GM21717 (cell line): Measurements from ENCODE around the gene NMRK1.

ENCODE experiments used
- ATAC-seq: cut with Tn5 transposase; IDR thresholded peaks from one replicate; pipeline ENCODE4 v1.9.1; 2021; ENCODE audit warnings: mild to moderate bottlenecking, moderate library complexity; ENCODE audit not compliant: unreplicated experiment

The NMRK1 gene

DNA sequence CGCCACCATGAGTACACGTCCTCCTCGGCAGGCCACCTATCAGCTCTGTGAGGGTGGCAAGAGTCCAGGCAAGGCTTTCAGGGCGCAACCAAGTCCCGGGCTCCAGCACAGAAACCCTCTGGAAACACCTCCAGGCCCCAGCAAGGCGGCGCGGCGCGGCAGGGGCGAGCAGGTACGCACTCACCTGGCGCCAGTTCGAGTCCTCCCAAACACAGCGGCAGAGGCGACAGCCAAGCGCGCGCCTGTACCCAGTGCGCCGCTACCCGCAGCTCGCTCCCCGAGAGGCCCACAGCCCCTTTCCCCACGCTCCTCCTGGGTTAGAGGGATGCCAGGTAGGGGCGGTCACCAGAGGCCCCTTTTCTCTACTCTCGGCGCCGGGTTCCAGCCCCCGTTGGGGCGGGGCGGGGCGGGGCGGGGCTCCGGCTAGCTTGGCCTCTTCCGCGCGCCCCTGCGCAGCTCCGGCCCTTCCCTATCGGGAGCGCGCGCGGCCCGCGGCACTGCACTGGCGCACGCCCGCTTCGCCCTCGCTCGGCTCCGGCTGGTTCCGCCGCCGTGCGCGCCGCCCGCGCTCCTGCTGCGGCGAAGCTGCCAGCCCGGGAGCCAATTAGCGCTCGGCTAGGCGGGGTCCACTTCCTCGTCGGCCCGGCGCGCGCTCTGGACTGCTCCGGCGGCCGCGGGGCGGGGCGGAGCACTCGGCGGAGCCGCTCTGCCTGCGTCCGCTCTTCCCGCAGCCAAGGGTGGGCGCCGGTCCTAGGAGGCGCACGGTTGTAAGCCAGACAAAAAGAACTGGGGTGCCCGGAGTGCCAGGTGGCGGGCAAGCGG, at the start of gene NMRK1, which contains the start of gene OSTF1:
TSS of gene NMRK1 (minus strand) at position 332 of the 822 bp plus-strand sequence. CDS start 5,040 bp downstream, outside the sequence.
TSS of gene OSTF1 (plus strand) at position 691 of the 822 bp plus-strand sequence. CDS start 179 bp downstream, outside the sequence.
- peak; percentile 86 for ATAC-seq

DNA sequence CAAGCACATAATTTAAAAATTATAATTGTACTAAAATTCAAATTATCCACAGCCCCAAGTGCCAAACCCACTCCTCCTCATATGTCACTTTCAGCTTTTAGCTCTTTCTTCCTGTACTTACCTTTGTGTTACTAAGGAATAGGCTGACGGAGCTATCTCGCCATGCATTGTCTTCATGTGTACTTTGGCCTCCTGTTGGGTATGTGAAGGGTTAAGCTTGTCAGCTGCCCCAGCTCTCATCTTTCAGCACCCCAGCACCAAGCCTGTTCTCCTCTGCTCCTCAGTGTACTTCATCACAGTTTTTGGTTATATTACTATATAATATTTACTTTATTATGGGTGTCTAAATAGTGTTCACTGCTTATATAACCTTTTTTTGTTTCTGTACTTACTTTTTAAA, 46.5 kb upstream of the NMRK1 start:
- ATAC-seq: no peak

DNA sequence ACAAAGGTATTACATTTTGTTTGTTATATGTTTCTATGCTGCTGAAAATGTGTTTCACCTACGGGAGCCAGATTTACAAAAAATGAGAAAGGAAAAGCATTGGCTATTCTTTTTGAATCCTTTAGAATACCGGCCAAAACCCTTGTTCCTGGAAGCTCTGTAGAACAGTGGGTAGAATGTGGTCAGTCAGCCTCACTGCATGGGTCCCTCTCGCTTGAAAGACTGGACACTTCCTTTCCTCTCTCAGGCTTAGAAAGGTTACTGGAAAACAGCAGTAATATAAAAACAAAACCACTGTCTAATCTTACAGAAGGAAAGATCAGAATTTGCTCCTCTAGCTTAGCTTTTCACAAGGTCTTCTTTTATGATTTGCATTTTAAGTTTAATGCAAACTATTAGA, 45.4 kb upstream of the NMRK1 start:
- no peak for ATAC-seq

DNA sequence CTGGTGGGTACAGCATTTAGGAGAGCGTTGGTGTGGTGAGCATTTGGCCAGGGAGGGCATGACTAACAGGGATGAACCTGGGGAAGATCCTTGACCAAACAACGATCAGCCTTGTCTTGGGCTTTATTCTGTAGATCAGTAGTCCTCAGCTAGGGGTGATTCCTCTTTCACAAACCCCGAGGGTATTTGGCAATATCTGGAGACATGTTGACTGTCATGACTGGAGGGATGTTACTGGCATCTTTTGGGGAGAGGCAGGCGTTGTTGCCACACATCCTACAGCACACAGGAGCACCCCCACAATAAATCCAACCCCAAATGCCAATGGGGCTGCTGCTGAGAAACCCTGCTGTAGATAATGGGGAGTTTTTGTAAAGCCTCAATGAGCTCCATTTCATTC, 44.3 kb upstream of the NMRK1 start:
- no peak for ATAC-seq

DNA sequence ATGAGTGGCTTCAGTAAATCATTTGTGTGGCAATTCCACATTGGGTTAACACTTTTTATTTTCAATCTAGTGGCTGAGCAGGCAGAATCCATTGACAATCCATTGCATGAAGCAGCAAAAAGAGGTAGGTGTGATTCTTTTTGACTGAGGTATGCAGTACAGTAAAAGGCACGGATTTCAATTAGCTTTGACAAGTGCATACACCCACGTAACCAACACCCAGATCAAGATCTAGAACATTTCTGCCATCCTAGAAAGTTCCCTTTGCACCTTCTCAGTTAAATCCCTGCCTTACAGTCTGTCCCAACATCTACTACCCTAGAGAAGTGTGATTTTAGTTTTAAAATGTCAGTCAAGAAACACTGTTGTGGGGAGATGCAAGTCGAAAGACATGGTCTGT, 43.7 kb upstream of the NMRK1 start:
- ATAC-seq: no peak

DNA sequence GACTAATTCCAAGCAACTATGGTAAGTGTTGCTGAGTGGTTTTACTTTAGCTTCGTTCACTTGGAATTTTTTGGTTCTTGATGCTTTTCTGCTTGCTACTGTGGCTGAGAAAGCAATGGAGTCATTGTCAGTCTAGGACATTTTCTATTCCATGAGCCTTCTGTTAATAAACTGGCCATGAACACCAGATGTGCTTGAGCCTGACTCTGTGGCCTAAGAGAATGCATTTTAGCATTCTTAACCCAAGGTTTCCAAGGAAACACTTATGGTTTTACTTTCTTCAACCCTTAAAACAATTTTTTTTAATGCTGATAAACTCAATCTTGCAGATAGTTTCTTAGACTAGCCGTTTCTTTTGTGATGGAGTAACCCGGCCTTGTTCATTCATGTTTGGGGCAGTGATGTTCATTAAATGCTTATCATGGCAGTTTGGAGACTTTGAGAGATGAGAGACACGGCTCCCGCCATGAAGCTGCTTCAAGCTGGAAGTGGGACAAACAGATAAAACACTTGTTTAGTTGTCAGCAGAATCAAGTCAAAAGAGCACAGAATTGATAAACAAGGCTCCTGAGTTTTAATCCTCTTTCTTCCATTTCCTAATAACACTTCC, 42.8 kb upstream of the NMRK1 start:
- no peak for ATAC-seq

DNA sequence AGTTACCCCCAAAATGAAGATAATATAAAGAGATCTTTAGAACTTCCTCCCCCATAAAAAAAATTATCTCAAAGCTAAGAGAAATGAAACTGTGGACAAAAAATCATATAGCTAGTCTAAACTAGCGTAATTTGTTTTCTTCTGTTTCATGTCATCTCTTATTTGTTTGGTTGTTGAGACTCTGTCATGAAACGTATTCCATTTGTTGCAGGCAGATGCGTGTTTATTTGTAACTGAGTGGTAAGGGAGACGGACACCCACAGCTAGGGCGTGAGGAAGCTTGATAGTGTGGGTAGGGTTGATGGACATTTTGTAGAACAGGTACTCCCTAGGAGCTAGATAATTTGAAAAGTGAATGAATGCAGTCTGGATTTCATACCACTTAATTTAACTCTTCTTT, 42.2 kb upstream of the NMRK1 start:
- ATAC-seq: no peak

DNA sequence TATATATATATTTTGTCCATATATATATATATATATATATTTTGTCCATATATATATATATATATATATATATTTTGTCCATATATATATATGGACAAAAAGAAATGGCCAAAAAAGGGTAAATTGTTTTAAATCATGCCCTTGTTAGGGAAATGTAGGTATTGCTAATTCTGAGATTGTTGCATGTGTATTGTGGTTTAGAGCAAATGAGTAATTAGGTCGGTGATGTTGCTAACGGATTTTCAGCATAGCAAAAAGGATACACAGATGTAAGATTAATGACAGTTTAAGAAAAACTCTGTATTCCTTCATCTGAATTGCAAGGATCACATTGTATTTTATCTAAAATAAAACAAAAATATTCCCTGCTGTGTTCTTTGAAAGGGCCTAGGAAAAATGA, 40.6 kb upstream of the NMRK1 start:
- no peak for ATAC-seq

DNA sequence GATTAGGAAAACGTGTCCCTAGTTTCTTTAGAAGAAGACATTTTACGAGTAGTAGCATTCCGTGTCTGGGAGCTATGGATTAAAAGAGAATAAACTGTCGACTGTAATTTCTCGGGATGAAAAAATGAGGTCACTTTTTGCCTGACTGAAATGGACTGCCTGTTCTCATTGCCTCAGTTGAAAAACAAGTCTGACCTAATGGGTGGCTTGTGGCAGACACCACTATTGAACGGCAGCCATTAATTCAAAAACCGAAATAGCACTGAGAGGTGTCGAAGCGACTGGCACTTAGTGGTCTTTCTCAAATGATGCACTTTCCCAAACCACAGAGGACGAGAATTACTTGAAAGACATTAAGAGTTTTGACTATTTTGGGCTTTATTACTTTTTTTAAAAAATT, 35.7 kb upstream of the NMRK1 start:
- no peak for ATAC-seq

DNA sequence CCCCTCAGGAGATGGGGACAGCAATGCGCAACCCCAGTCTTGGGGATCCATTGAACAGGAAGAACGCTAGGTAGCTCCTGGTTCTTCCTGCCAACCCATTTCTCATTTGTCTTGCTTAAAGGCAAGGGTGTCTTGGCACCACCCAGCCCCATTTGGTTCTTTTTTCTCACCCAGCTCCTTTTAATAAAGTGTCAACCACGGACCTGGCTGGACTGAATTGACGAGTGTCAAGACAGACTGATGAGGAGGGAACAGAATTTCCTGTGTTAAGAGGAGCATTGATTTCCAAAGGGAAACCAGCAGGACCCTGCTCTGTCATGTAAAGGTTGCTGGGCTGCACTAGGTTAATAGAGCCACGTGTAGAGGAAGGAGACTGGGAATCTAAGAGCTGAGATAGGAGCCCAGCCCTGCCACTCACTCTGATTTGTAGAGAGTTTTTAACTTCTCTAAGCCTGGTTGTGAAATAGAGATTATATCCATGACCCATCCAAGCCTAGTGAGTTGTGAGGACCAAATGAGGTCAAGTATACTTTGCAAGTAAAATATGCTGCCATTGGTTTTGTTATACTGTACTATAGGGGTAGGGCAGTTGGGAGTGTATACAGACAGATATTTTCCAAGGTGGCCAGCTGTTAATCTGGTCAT, 34.1 kb upstream of the NMRK1 start:
- ATAC-seq: no peak

DNA sequence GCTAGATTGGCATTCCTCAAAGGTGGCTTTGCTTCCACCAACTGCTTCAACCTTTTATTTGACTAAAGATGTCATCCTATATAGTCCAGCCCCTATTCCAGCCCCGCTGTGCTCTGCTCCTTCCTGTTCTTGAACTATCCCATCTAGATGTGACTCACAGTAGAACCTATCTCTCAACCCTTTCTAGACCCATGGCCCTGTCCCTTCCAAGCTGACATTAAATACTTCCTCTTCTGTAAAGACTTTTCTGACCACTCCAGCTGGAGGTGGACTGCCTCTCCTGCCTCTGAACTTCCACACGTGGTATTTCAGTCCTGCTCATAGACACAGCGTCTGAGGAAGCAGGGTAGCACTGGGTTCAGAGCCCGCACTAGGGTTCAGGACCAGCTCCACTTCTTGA, 32.7 kb upstream of the NMRK1 start:
- no peak for ATAC-seq

DNA sequence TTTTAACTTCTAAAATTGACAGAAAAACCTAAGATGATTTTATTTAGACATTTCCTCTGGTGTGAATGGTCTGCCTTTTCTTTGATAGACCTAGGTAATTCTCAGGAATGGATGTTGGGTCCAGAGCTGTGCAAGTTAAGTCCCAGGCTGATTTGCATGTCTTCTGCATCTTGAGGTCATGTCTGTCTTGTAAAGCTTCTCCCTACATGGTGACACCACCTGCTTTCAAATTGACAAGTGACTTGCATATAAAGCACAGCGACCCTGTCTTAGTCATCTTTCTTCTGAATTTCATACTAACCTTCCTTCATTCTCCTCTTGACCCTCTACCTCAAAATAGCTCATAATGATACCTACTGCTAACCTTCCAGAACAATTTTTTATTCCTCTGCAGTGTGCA, 29.6 kb upstream of the NMRK1 start:
- no peak for ATAC-seq

DNA sequence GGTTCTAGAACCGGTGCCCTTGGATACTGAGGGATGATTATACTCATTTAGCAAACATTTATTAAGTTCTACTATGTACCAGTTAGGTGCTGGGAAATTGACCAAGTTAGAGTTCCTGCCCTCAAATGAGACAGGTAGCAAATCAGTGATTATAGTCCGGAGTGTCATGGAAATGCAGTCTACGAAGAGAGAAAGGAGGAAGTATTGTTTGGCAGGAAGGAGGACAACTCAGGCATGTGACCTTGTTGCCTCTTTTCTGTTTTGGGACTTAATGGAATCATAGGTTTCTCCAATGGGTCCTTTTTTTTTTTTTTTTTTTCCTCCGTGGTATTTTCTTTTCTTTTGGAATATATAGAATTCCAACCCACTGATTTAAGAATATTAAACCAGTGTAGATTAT, 28.4 kb upstream of the NMRK1 start:
- no peak for ATAC-seq

DNA sequence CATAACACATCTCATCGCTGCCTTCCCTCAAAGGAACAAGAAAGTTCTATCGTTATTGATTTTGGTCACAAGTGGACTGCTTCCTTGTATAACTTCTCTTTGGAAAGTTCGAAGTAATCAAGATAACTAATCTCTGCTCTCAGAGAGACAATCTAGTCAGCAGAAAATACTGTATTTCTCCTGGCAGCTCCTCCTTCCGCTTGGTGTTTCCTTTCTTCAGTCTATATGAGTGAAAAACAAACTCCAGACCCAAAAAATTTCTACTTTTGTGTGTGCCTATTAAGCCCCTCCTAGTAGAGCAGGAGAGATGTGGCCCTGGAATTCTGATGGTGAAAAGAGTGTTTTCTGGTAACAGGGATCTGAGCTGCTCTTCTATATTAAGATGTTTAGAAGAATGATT, 24.8 kb upstream of the NMRK1 start:
- ATAC-seq: no peak

DNA sequence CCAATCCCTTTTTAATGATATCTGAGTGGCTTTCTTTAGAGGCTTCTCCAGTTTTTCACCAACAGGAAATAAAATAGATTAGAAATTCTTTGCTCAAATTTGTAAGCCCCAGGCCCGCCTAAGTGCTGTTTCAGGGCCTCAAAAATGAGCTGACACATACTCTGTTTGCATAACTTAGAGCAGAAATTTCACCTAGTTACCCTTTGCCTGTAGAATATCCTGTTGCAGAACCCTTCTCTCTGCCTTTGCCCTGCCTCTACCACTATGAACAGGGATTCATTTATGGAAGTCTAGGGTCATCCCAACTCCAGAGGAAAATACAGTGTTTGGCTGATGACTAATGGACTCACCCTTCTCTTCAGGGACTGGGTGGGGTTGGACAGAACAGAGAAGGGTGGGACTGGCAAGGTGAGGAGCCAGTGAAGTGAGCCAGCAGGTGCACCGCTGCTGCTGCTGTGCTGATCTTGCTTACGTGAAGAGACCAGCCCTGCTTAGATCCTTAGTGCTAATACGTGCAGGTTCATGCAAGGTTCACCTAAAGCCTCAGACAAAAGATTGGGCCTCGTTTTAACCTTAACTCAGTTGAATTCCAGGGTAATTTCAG, 23.2 kb upstream of the NMRK1 start:
- ATAC-seq: no peak

DNA sequence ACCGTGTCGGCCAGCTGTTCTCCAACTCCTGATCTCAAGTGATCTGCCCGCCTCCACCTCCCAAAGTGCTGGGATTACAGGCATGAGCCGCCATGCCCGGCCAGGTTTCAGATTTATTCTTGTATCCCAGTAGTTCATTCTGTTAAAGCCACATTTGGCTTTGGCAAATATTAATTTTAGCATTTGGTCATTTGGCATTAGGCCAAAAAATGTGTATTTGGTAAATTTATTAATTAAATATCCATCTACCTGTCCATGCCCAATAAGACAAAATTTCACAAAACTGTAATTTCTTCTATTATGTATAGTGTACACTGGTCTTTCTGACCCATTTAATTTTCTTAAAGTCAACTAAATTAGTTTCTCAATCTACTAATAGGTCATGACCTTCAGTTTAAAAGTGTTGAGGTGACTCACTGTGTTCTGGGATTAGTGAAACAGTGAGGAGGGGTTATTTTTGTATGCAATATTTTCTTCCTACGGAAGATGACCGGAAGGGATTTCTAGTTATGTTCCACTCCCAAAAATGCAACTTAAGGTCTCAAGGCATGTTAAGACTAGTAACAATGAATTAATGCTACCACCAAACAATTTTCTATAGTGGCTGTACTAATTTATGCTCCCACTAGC, 21.4 kb upstream of the NMRK1 start:
- ATAC-seq: no peak

DNA sequence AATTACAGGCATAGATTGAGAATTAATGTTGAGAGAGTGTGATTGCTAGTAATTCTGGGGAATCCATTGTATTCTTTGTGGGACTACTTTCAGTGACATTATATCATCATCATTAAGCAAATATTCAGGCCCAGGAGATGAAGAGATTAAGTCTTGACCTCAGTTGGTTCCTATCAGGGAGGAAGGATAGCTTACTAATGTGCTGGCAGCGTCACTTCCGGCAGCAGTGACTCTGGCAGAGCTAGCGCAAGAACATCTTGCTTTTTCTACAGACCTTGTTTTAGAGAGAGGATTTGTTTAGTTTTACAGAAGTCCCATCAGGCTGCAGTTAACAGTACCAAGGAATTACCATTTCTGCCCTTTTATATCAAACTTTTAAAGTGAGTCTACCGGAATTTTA, 20.6 kb upstream of the NMRK1 start:
- ATAC-seq: no peak

DNA sequence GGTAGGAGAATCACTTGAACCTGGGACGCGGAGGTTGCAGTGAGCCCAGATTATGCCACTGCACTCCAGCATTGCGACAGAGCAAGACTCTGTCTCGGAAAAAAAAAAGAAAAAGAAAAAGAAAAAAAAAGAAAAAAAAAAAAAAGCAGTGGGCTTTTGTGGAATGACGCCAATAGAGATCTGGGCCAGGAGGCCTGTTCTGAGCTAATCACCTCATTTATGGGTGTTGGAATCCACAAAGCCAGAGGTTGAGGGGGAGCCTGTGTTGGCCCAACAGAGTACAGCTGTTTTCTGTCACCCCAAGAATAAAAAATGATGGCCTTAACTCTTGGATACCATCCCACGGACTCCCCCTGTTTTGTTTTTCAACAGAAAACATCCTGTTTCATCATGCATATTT, 18.9 kb upstream of the NMRK1 start:
- ATAC-seq: no peak

DNA sequence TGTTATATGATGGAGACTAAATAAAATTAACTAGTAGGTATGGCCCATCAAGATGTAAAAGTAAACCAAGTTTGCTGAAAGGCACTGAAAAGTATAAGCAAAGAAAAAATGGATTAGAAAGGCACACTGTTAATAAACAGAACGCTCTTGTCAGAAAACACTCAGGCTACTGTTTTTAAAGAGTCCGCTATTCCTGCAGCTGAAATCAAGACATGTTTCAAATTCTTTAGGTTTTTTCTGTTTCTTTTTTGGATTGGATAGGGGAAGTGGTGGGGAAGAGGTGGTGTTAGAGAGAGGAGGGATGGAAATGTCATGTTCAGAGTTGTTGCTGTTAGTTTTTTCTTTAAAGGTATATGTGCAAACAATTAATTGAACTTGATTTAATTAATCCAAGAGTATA, 17.9 kb upstream of the NMRK1 start:
- no peak for ATAC-seq

DNA sequence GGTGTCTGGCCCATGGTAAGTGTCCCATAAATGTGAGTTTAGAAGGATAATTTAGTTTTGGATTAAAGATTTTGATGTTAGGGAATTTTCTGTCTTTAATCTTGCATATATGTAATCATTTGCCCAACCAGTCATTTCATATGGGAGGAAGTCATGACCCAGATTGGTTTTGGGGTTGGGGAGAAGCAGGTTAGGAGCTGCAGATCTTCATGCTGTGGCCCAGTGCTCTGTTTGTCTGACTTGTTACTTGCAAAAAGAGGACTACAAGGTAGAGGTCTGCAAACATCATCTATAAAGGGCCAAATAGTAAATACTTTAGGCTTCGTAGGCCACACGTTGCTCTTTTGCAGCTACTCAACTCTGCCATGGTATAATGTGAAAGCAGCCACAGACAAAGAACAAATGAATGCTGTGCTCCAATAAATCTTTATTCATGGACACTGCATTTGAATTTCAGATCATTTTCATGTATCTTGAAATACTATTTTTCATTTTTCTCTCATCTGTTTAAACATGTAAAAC, 17.1 kb upstream of the NMRK1 start:
- no peak for ATAC-seq

DNA sequence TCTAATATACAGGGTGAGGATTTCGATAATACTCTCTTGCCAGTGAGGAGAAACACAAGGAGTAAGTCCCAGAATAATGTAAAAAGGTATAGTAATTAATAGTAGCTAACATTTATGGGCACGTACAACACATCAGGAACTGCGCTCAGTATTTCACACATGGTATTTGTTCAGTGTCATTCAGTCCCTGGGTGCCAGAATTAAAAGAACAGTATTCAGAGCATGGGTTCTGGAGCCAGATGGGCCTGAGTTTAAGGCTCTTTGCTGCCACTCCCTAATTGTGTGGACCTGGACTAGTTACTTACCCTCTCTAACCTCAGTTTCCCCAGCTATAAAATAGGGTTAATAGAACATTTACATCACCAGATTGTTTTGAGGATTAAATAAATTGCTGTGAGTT, 16.7 kb upstream of the NMRK1 start:
- ATAC-seq: no peak
